ENCODE data around the gene CDH13.

The CDH13 gene

DNA sequence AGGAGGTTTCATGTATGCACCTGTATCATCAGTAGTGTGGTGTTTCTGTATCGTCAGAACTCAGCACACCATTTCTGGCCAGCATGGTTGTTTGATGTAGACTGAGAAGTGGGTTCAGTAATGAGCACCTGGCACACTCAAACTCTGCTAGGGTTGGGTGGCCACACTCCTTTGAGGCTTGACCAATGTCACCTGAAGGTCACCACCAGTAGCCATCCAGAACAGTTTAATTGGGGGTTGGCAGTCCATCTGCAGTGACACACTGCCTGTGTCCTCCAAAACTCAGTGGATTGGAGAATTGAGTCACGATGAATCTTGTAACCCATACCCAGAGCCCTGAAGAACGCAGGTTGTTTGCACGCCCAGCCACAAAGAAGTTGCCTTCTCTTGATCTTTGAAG is 1094.2 kb downstream of the CDH13 start:
- ChIA-PET CTCF (interaction anchor here (0.6 kb wide), 1 partner anchor 43 kb away, joined by 4 read pairs; no protein-coding TSS in a partner anchor), POLR2A (no interaction called here)
- H3K4me3 ChIP-seq (ENCODE audit: low read depth, low read length), result no peak overlapping the region
- H3K4me1 ChIP-seq (ENCODE audit: control insufficient read depth, insufficient read depth, low read length), result no peaks in the 10 kb centered on the region
- no peaks in the 10 kb centered on the region for H3K9me3 ChIP-seq (ENCODE audit: control insufficient read depth, insufficient read depth, low read depth, low read length)
- H3K36me3 ChIP-seq (ENCODE audit: control insufficient read depth in 2 of 2, insufficient read depth in 1 of 2, low read length in 2 of 2), result no peaks in the 10 kb centered on the region
- H3K27ac ChIP-seq (ENCODE audit: extremely low read depth, low read depth, low read length), result no peak overlapping the region
- TF ChIP-seq, protein P1, sequence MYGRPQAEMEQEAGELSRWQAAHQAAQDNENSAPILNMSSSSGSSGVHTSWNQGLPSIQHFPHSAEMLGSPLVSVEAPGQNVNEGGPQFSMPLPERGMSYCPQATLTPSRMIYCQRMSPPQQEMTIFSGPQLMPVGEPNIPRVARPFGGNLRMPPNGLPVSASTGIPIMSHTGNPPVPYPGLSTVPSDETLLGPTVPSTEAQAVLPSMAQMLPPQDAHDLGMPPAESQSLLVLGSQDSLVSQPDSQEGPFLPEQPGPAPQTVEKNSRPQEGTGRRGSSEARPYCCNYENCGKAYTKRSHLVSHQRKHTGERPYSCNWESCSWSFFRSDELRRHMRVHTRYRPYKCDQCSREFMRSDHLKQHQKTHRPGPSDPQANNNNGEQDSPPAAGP (tag by site-specific recombination; IDR thresholded peaks at IDR 0.05), result no peak
- TF ChIP-seq ZBTB1 (tag by site-specific recombination; IDR thresholded peaks at IDR 0.05) (no peak), ZSCAN4 (tag by site-specific recombination; IDR thresholded peaks at IDR 0.05) (no peak), ZSCAN30 (tag by site-specific recombination; IDR thresholded peaks at IDR 0.05) (no peak), ZNF621 (tag by site-specific recombination; IDR thresholded peaks at IDR 0.05) (no peak), ZNF354C (tag by site-specific recombination; IDR thresholded peaks at IDR 0.05; ENCODE audit: borderline replicate concordance, low read depth) (no peak), ZNF133 (tag by site-specific recombination; IDR thresholded peaks at IDR 0.05) (no peak), ZBTB10 (tag by site-specific recombination; IDR thresholded peaks at IDR 0.05) (no peak), ZNF660 (tag by site-specific recombination; IDR thresholded peaks at IDR 0.05) (no peak), SCRT2 (tag by site-specific recombination; IDR thresholded peaks at IDR 0.05) (no peak), ZNF202 (tag by site-specific recombination; IDR thresholded peaks at IDR 0.05; ENCODE audit: borderline replicate concordance) (no peak), ZNF404 (tag by site-specific recombination; IDR thresholded peaks at IDR 0.05) (no peak), OSR2 (tag by site-specific recombination; IDR thresholded peaks at IDR 0.05) (no peak), ZNF23 (tag by site-specific recombination; IDR thresholded peaks at IDR 0.05; ENCODE audit: borderline replicate concordance) (no peak), ZNF843 (tag by site-specific recombination; IDR thresholded peaks at IDR 0.05) (no peak), ZNF510 (tag by site-specific recombination; IDR thresholded peaks at IDR 0.05; ENCODE audit: insufficient replicate concordance) (no peak), ZNF548 (tag by site-specific recombination; IDR thresholded peaks at IDR 0.05) (no peak)
- TF ChIP-seq, protein P2, sequence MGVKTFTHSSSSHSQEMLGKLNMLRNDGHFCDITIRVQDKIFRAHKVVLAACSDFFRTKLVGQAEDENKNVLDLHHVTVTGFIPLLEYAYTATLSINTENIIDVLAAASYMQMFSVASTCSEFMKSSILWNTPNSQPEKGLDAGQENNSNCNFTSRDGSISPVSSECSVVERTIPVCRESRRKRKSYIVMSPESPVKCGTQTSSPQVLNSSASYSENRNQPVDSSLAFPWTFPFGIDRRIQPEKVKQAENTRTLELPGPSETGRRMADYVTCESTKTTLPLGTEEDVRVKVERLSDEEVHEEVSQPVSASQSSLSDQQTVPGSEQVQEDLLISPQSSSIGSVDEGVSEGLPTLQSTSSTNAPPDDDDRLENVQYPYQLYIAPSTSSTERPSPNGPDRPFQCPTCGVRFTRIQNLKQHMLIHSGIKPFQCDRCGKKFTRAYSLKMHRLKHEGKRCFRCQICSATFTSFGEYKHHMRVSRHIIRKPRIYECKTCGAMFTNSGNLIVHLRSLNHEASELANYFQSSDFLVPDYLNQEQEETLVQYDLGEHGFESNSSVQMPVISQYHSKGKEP (tag by site-specific recombination; IDR thresholded peaks at IDR 0.05), result no peak
- TF ChIP-seq, protein P3, sequence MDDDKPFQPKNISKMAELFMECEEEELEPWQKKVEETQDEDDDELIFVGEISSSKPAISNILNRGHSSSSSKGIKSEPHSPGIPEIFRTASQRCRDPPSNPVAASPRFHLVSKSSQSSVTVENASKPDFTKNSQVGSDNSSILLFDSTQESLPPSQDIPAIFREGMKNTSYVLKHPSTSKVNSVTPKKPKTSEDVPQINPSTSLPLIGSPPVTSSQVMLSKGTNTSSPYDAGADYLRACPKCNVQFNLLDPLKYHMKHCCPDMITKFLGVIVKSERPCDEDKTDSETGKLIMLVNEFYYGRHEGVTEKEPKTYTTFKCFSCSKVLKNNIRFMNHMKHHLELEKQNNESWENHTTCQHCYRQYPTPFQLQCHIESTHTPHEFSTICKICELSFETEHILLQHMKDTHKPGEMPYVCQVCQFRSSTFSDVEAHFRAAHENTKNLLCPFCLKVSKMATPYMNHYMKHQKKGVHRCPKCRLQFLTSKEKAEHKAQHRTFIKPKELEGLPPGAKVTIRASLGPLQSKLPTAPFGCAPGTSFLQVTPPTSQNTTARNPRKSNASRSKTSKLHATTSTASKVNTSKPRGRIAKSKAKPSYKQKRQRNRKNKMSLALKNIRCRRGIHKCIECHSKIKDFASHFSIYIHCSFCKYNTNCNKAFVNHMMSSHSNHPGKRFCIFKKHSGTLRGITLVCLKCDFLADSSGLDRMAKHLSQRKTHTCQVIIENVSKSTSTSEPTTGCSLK (tag by site-specific recombination; IDR thresholded peaks at IDR 0.05), result no peak
- TF ChIP-seq, protein P4, sequence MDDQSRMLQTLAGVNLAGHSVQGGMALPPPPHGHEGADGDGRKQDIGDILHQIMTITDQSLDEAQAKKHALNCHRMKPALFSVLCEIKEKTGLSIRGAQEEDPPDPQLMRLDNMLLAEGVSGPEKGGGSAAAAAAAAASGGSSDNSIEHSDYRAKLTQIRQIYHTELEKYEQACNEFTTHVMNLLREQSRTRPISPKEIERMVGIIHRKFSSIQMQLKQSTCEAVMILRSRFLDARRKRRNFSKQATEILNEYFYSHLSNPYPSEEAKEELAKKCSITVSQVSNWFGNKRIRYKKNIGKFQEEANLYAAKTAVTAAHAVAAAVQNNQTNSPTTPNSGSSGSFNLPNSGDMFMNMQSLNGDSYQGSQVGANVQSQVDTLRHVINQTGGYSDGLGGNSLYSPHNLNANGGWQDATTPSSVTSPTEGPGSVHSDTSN (CRISPR knock-in tag; IDR thresholded peaks at IDR 0.05), result no peak

Data from HEK293 (cell line).